ENCODE data around the gene STK32C. TPM values are rescaled to one million over a fixed set of nuclear protein-coding genes. Genes with fewer than 3 reads are reported as not detected.
A peak's percentile ranks its signal among the peaks of the same experiment; 100 is the strongest.

Gene STK32C
- total RNA-seq, 1 donor from 2014 or later, result 9.9 TPM

DNA sequence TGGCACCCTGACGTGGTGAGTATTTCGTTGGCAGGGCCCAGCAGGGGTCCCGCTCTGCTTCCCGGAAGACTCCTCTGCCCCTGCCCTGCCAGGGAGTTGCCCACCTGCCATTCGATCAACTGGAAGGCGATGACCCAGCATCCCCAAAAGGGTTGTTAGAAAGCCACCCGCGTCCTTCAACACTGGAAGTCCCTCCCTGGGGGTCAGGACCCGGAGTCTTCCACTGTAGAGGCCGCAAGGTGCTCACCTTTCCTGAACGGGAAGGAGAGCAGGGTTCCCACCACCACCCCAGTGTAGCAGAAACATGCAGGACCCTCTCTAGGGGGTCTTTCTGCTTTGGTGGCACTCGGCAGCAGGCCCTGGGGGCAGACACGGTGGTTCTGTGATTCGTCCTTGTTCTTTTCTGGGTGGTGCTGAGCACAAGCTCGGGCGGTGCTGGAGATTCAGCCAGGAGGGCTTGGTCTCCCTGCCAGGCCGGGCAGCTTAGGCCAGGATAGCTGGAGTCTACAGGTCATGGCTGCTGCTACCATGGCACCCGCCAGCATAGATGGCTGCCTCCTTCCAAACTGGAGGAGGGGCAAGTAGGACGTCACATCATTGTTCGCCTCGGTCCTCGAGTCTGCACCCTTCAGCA lies 140.6 kb downstream of the STK32C start:
- H3K4me1 Mint-ChIP-seq, result no peaks in the 10 kb centered on the region
- H3K9me3 Mint-ChIP-seq, result no peaks in the 10 kb centered on the region
- DNase-seq (ENCODE audit: low spot score in 2 of 2, unreplicated experiment in 2 of 2), result no peak
- TF ChIP-seq CTCF (IDR thresholded peaks at IDR 0.05; ENCODE audit: unreplicated experiment), result no peak
- H3K36me3 Mint-ChIP-seq, result no peaks in the 10 kb centered on the region
- no peak overlapping the region for H3K27ac Mint-ChIP-seq
- H3K4me3 Mint-ChIP-seq, result no peak overlapping the region
- peaks cover 58% of the 10 kb centered on the region for H3K27me3 Mint-ChIP-seq (ENCODE audit: low read depth)

GRCh38 chr10:132166216-132166950 lies 141.4 kb downstream of the STK32C start:
- no peaks in the 10 kb centered on the region for H3K4me1 Mint-ChIP-seq
- DNase-seq (ENCODE audit: low spot score in 2 of 2, unreplicated experiment in 2 of 2), result no peak
- H3K27ac Mint-ChIP-seq, result no peak overlapping the region
- H3K27me3 Mint-ChIP-seq (ENCODE audit: low read depth), result peaks cover 54% of the 10 kb centered on the region
- no peaks in the 10 kb centered on the region for H3K9me3 Mint-ChIP-seq
- no peak for TF ChIP-seq CTCF (IDR thresholded peaks at IDR 0.05; ENCODE audit: unreplicated experiment)
- no peaks in the 10 kb centered on the region for H3K36me3 Mint-ChIP-seq
- no peak overlapping the region for H3K4me3 Mint-ChIP-seq

DNA sequence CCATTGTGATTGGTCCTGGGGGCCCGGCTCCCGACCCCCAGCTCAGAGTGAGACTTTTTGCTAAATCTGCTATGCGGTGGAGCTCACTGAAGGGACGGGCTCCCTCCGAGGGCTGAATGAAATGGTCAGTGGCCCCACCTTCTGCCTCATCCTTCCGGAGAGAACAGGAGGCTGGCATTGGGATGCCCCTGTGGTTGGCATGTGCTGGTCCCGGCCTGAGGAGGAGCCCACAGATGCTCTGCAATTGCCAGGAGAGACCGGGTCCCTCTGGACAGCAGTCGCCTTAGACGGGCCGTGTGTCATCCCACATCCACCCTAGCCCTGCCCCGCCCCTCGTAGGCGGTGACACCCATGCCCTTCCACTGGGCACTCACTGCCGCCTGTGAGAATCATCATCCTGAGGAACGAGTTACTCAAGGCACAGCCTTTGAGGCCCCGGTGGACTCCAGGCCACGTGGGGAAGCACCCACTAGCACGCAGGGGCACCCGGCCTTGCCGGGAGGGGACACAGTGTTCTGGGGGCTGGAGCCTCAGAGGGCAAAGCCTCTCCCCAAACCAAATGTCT lies 142.3 kb downstream of the STK32C start:
- Mint-ChIP-seq H3K9me3 (no peaks in the 10 kb centered on the region), H3K27me3 (ENCODE audit: low read depth) (peaks cover 46% of the 10 kb centered on the region), H3K36me3 (no peaks in the 10 kb centered on the region), H3K4me1 (no peaks in the 10 kb centered on the region), H3K4me3 (no peak overlapping the region), H3K27ac (no peak overlapping the region)
- no peak for TF ChIP-seq CTCF (IDR thresholded peaks at IDR 0.05; ENCODE audit: unreplicated experiment)
- no peak for DNase-seq (ENCODE audit: low spot score in 2 of 2, unreplicated experiment in 2 of 2)

DNA sequence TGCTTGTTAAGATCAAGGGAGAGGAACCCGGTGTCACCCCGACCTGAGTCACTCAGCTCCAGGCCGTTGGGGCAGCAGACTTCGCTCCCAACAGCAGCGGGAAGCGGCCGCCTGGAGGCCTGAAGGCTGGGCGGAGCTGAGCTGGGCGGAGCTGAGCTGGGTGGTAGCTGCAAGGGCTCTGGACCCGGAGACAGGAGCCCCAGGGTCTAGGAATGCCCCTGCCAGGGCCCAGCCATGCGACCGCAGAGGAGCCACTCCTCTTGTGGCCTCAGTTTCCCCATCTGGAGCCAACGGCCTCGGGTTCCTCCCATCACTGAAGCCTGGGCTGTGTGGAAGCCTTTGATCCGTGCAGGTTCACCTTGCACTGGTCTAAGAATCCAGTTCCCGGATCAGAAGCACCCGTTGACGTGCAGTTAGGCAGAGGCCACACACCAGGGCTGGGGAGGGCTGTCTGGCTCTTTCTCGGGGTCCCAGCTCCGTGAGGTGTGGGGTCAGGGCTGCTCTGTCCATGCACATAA lies 142.9 kb downstream of the STK32C start:
- Mint-ChIP-seq H3K36me3 (no peaks in the 10 kb centered on the region), H3K9me3 (no peaks in the 10 kb centered on the region), H3K27me3 (ENCODE audit: low read depth) (peaks cover 46% of the 10 kb centered on the region), H3K4me3 (no peak overlapping the region), H3K4me1 (no peaks in the 10 kb centered on the region), H3K27ac (no peak overlapping the region)
- DNase-seq (ENCODE audit: low spot score in 2 of 2, unreplicated experiment in 2 of 2), result no peak
- TF ChIP-seq CTCF (IDR thresholded peaks at IDR 0.05; ENCODE audit: unreplicated experiment), result no peak

- H3K27me3 Mint-ChIP-seq (ENCODE audit: low read depth), result peaks cover 46% of the 10 kb centered on the region
- H3K9me3 Mint-ChIP-seq, result no peaks in the 10 kb centered on the region
- no peak overlapping the region for H3K27ac Mint-ChIP-seq
- no peak for DNase-seq (ENCODE audit: low spot score in 2 of 2, unreplicated experiment in 2 of 2)
- H3K36me3 Mint-ChIP-seq, result no peaks in the 10 kb centered on the region
- H3K4me1 Mint-ChIP-seq, result no peaks in the 10 kb centered on the region
- TF ChIP-seq CTCF (IDR thresholded peaks at IDR 0.05; ENCODE audit: unreplicated experiment), result peak; percentile 7
- no peak overlapping the region for H3K4me3 Mint-ChIP-seq
Observed at GRCh38 chr10:132163826-132164515, 143.8 kb downstream of the STK32C start.

Measured in mesothelial cell of epicardium (in vitro differentiated cells).